HG02870 (cell line): ENCODE measurements around the gene TNS4.
"Not testable (repeated sequence)": the region's sequence is repeated elsewhere in the genome, so short reads cannot be mapped to it uniquely, and the experiment has no call there.

Experiments used
- ATAC-seq: cut with Tn5 transposase; IDR thresholded peaks from one replicate; pipeline ENCODE4 v1.9.1; 2021; ENCODE audit warnings: mild to moderate bottlenecking, moderate library complexity; ENCODE audit not compliant: unreplicated experiment

Gene TNS4

GRCh38 chr17:40501499-40501911 is at the start of gene TNS4:
TSS of gene TNS4 (minus strand) at chr17:40501623. CDS start at chr17:40496425, 5,198 bp downstream.
- ATAC-seq = no peak

GRCh38 chr17:40550608-40551007 is 49.2 kb upstream of the TNS4 start:
- ATAC-seq = no peak

GRCh38 chr17:40548982-40549685 is 47.7 kb upstream of the TNS4 start:
- ATAC-seq = no peak

GRCh38 chr17:40548491-40548981 is 47.1 kb upstream of the TNS4 start:
- ATAC-seq = no peak

- no peak for ATAC-seq
Observed at GRCh38 chr17:40547785-40548478, 46.5 kb upstream of the TNS4 start.

GRCh38 chr17:40547079-40547784 is 45.8 kb upstream of the TNS4 start:
- no peak for ATAC-seq

- not testable (repeated sequence) for ATAC-seq
Observed at GRCh38 chr17:40546497-40546896, 45.1 kb upstream of the TNS4 start.

- ATAC-seq = no peak
Observed at GRCh38 chr17:40545660-40546059, 44.2 kb upstream of the TNS4 start.

- peak; percentile 48 for ATAC-seq
Observed at GRCh38 chr17:40542558-40543411, 41.4 kb upstream of the TNS4 start.

- no peak for ATAC-seq
Observed at GRCh38 chr17:40541873-40542557, 40.6 kb upstream of the TNS4 start.

GRCh38 chr17:40541060-40541872 is 39.8 kb upstream of the TNS4 start:
- no peak for ATAC-seq

- ATAC-seq = no peak
Observed at GRCh38 chr17:40540448-40540847, 39.0 kb upstream of the TNS4 start.

GRCh38 chr17:40539711-40540411 is 38.4 kb upstream of the TNS4 start:
- ATAC-seq = no peak

- no peak for ATAC-seq
Observed at GRCh38 chr17:40538936-40539705, 37.7 kb upstream of the TNS4 start.

- no peak for ATAC-seq
Observed at GRCh38 chr17:40538019-40538935, 36.9 kb upstream of the TNS4 start.

GRCh38 chr17:40536295-40537171 is 35.1 kb upstream of the TNS4 start:
- no peak for ATAC-seq
